Mesendoderm (in vitro differentiated cells): Measurements from ENCODE around the gene EDN2.
A peak's percentile ranks its signal among the peaks of the same experiment; 100 is the strongest.

Experiments
- DNase-seq: peaks from one replicate; pipeline ENCODE4 v3.0.0; 2013
- H2AK5ac ChIP-seq: 2 replicates; pipeline ENCODE4 v1.6.1; 2013; ENCODE audit warnings: low read length, inconsistent platforms
- H2BK120ac ChIP-seq: 2 replicates; pipeline ENCODE4 v1.6.1; 2013; ENCODE audit warnings: low read depth, mild to moderate bottlenecking, low read length, moderate library complexity, mixed read lengths
- H2BK15ac ChIP-seq: replicated peaks from 2 replicates; pipeline ENCODE4 v1.6.1; 2013; ENCODE audit warnings: low read depth, mild to moderate bottlenecking, moderate library complexity
- H2BK5ac ChIP-seq: 2 replicates; pipeline ENCODE4 v1.6.1; 2013; ENCODE audit warnings: low read length, inconsistent platforms
- H3K18ac ChIP-seq: 2 replicates; pipeline ENCODE4 v1.6.1; 2013; ENCODE audit warnings: mild to moderate bottlenecking, low read length, mixed read lengths
- H3K23ac ChIP-seq: one replicate; pipeline ENCODE4 v1.6.1; 2013; ENCODE audit warnings: low read length
- H3K27ac ChIP-seq: 2 replicates; pipeline ENCODE4 v1.5.1; 2013; ENCODE audit warnings: low read depth, mild to moderate bottlenecking, inconsistent platforms, low read length, moderate library complexity
- H3K27me3 ChIP-seq: 2 replicates; pipeline ENCODE4 v1.6.1; 2013; ENCODE audit warnings: low read length, control low read depth, mild to moderate bottlenecking, inconsistent platforms; ENCODE audit not compliant: insufficient read depth, poor library complexity
- H3K36me3 ChIP-seq: 2 replicates; pipeline ENCODE4 v1.6.1; 2013; ENCODE audit warnings: low read length, inconsistent platforms; ENCODE audit not compliant: control insufficient read depth, insufficient read depth
- H3K4ac ChIP-seq: one replicate; pipeline ENCODE4 v1.6.1; 2013; ENCODE audit warnings: low read depth, mild to moderate bottlenecking, low read length, moderate library complexity
- H3K4me1 ChIP-seq: 2 replicates; pipeline ENCODE4 v1.6.1; 2013; ENCODE audit warnings: low read depth, low read length, inconsistent platforms; ENCODE audit not compliant: control insufficient read depth
- H3K4me2 ChIP-seq: 2 replicates; pipeline ENCODE4 v1.6.1; 2013; ENCODE audit warnings: low read length
- H3K4me3 ChIP-seq: 2 replicates; pipeline ENCODE4 v1.5.1; 2013; ENCODE audit warnings: mild to moderate bottlenecking, low read length
- H3K56ac ChIP-seq: one replicate; pipeline ENCODE4 v1.6.1; 2013; ENCODE audit warnings: low read length
- H3K79me1 ChIP-seq: 2 replicates; pipeline ENCODE4 v1.6.1; 2013; ENCODE audit warnings: low read length, inconsistent platforms
- H3K79me2 ChIP-seq: 2 replicates; pipeline ENCODE4 v1.6.1; 2013; ENCODE audit warnings: mild to moderate bottlenecking, low read length; ENCODE audit not compliant: control insufficient read depth, insufficient read depth
- H3K9ac ChIP-seq: 2 replicates; pipeline ENCODE4 v1.6.1; 2013; ENCODE audit warnings: low read length, inconsistent platforms
- H4K5ac ChIP-seq: one replicate; pipeline ENCODE4 v1.6.1; 2013; ENCODE audit warnings: low read length
- H4K8ac ChIP-seq: one replicate; pipeline ENCODE4 v1.6.1; 2013; ENCODE audit warnings: low read depth, mild to moderate bottlenecking, control low read depth, low read length, moderate library complexity
- WGBS: extraction: QIAGEN DNeasy Blood & Tissue Kit; methylation state at CpG from one replicate; pipeline ENCODE4 v1.1.7; 2013; ENCODE audit warnings: low lambda C conversion rate, missing lambda C conversion rate; ENCODE audit not compliant: insufficient coverage; ENCODE audit errors: extremely low coverage; 5-methylcytosine and 5-hydroxymethylcytosine counted together

Gene EDN2

DNA sequence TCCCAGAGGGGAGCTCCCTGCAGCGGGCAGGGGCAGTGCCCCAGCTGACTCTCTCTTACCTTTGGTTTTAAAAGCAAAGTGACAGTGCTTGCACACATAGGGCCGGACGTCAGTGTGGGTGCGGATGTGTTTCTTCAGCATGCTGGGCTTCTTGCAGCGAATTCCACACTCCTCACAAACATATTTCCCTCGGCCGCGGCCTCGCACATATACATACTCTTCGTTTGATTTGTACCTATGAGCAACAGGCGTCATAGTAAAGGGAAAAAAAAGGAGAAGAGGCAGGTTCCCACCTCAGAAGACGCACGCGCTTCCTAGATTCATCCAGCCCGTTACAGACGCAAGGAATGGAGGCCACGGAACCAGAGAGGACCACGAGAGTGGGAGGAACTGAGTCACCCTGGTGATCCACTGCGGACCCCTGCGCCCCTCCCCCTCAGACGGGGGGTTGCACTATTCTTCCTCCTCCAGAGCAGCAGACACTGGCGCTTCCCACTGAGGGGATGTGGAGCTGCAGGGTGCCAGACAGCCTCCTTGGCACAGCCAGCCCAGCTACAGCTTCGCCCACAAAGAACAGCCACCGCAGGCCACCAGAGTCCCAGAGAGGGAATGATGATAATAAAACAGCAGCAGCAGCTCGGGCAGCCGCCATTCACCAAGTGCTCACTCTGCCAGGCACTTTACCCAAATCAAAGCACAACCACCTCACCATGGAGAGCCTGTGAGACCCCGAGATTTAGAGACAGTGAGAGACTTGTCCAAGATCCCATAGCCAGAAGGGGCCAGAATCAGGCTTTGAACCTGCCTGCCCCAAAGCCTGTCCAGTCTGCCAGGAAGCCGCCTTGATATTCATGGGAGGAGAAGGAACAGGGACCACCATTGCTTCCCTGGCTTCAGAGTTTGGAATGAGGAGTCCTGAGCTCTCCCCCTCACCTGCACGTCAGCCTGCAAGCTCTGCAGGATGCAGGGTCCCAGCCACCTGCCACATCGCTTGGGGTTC is 40.5 kb upstream of the EDN2 start:
- no peaks in the 10 kb centered on the region for H3K27me3 ChIP-seq
- no peak overlapping the region for H3K23ac ChIP-seq
- no peak overlapping the region for H3K56ac ChIP-seq
- H2BK120ac ChIP-seq, result no peak overlapping the region
- no peak overlapping the region for H2BK5ac ChIP-seq
- no peak overlapping the region for H2AK5ac ChIP-seq
- no peak overlapping the region for H3K18ac ChIP-seq
- no peaks in the 10 kb centered on the region for H3K36me3 ChIP-seq
- DNase-seq, result no peak
- H4K5ac ChIP-seq, result no peak overlapping the region
- no peak overlapping the region for H3K9ac ChIP-seq
- no peak overlapping the region for H4K8ac ChIP-seq
- H3K79me1 ChIP-seq, result no peaks in the 10 kb centered on the region
- H3K4me1 ChIP-seq, result peaks cover 5% of the 10 kb centered on the region
- no peak overlapping the region for H3K4me2 ChIP-seq
- H3K27ac ChIP-seq, result no peak overlapping the region
- WGBS, result no CpG with 5 or more reads among the region's 30 CpGs
- no peak overlapping the region for H3K4me3 ChIP-seq
- no peak overlapping the region for H3K4ac ChIP-seq
- H2BK15ac ChIP-seq, result no peak overlapping the region
- no peaks in the 10 kb centered on the region for H3K79me2 ChIP-seq

GRCh38 chr1:41523949-41524675 is 39.6 kb upstream of the EDN2 start:
- H3K79me2 ChIP-seq, result no peaks in the 10 kb centered on the region
- no peak overlapping the region for H4K5ac ChIP-seq
- no peak for DNase-seq
- no peak overlapping the region for H4K8ac ChIP-seq
- no CpG with 5 or more reads among the region's 9 CpGs for WGBS
- no peak overlapping the region for H3K4me3 ChIP-seq
- H3K18ac ChIP-seq, result no peak overlapping the region
- H3K36me3 ChIP-seq, result no peaks in the 10 kb centered on the region
- H3K4me1 ChIP-seq, result peaks cover 5% of the 10 kb centered on the region
- no peak overlapping the region for H2BK5ac ChIP-seq
- H3K4me2 ChIP-seq, result no peak overlapping the region
- H3K4ac ChIP-seq, result no peak overlapping the region
- no peak overlapping the region for H2BK120ac ChIP-seq
- H3K9ac ChIP-seq, result no peak overlapping the region
- no peak overlapping the region for H3K27ac ChIP-seq
- H3K27me3 ChIP-seq, result no peaks in the 10 kb centered on the region
- no peak overlapping the region for H2AK5ac ChIP-seq
- H3K56ac ChIP-seq, result no peak overlapping the region
- no peak overlapping the region for H2BK15ac ChIP-seq
- no peak overlapping the region for H3K23ac ChIP-seq
- no peaks in the 10 kb centered on the region for H3K79me1 ChIP-seq

- no CpG with 5 or more reads among the region's 10 CpGs for WGBS
- no peak overlapping the region for H3K27ac ChIP-seq
- H4K8ac ChIP-seq, result no peak overlapping the region
- H3K4me2 ChIP-seq, result no peak overlapping the region
- H3K4ac ChIP-seq, result no peak overlapping the region
- H3K18ac ChIP-seq, result no peak overlapping the region
- no peaks in the 10 kb centered on the region for H3K79me2 ChIP-seq
- H4K5ac ChIP-seq, result no peak overlapping the region
- no peak overlapping the region for H3K4me3 ChIP-seq
- no peak overlapping the region for H2AK5ac ChIP-seq
- no peak overlapping the region for H2BK120ac ChIP-seq
- H3K27me3 ChIP-seq, result no peaks in the 10 kb centered on the region
- H3K56ac ChIP-seq, result no peak overlapping the region
- H3K4me1 ChIP-seq, result peaks cover 5% of the 10 kb centered on the region
- H3K9ac ChIP-seq, result no peak overlapping the region
- H3K23ac ChIP-seq, result no peak overlapping the region
- H3K36me3 ChIP-seq, result no peaks in the 10 kb centered on the region
- DNase-seq, result no peak
- H3K79me1 ChIP-seq, result no peaks in the 10 kb centered on the region
- H2BK5ac ChIP-seq, result no peak overlapping the region
- no peak overlapping the region for H2BK15ac ChIP-seq
Observed at GRCh38 chr1:41523071-41523470, 38.6 kb upstream of the EDN2 start.

DNA sequence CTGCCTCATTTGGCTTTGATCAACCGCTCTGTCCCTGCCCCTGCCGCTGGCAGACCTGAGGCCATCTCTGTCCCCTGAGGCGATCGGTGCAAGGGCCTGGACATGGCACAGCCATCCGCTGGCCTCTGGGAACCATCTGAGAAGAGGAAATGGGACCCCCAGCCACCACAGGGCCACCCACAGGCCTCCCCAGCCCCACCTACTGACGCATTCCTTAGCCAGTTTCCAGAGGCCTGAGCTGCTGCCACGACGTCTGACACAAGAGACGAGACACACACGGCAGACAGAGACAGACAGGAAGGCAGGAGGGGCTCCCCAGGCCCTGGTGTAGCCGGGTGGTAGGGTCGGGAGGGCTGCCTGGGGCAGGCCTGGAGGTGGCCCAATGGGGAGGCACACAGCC is 37.3 kb upstream of the EDN2 start:
- WGBS, result no CpG with 5 or more reads among the region's 12 CpGs
- H3K79me1 ChIP-seq, result no peaks in the 10 kb centered on the region

GRCh38 chr1:41520951-41521752 is 36.7 kb upstream of the EDN2 start:
- no peaks in the 10 kb centered on the region for H3K79me1 ChIP-seq
- no peak overlapping the region for H3K4me2 ChIP-seq
- H2BK5ac ChIP-seq, result no peak overlapping the region
- no peak overlapping the region for H4K5ac ChIP-seq
- no peak overlapping the region for H3K4me3 ChIP-seq
- H3K79me2 ChIP-seq, result no peaks in the 10 kb centered on the region
- H3K9ac ChIP-seq, result no peak overlapping the region
- H3K36me3 ChIP-seq, result no peaks in the 10 kb centered on the region
- no peak overlapping the region for H3K4ac ChIP-seq
- no peak overlapping the region for H4K8ac ChIP-seq
- H3K56ac ChIP-seq, result peak overlapping the region; percentile 30
- H3K18ac ChIP-seq, result no peak overlapping the region
- H3K27me3 ChIP-seq, result no peaks in the 10 kb centered on the region
- H2BK120ac ChIP-seq, result no peak overlapping the region
- no peak overlapping the region for H3K23ac ChIP-seq
- H2AK5ac ChIP-seq, result no peak overlapping the region
- WGBS, result no CpG with 5 or more reads among the region's 15 CpGs
- peaks cover 5% of the 10 kb centered on the region for H3K4me1 ChIP-seq
- H2BK15ac ChIP-seq, result no peak overlapping the region
- no peak overlapping the region for H3K27ac ChIP-seq
- peak; percentile 40 for DNase-seq

More for the DNA sequence above, 37.3 kb upstream of the EDN2 start:
- no peak overlapping the region for H3K27ac ChIP-seq
- H3K56ac ChIP-seq, result peak overlapping the region; percentile 68
- H3K4me2 ChIP-seq, result no peak overlapping the region
- H4K8ac ChIP-seq, result no peak overlapping the region
- no peak overlapping the region for H3K4me3 ChIP-seq
- H3K27me3 ChIP-seq, result no peaks in the 10 kb centered on the region
- H2BK120ac ChIP-seq, result no peak overlapping the region
- no peak overlapping the region for H2BK5ac ChIP-seq
- DNase-seq, result peak; percentile 82
- H3K23ac ChIP-seq, result no peak overlapping the region
- H2AK5ac ChIP-seq, result no peak overlapping the region
- no peak overlapping the region for H4K5ac ChIP-seq
- no peaks in the 10 kb centered on the region for H3K79me2 ChIP-seq
- H3K36me3 ChIP-seq, result no peaks in the 10 kb centered on the region
- H3K18ac ChIP-seq, result no peak overlapping the region
- H2BK15ac ChIP-seq, result no peak overlapping the region
- no peak overlapping the region for H3K9ac ChIP-seq
- peaks cover 5% of the 10 kb centered on the region for H3K4me1 ChIP-seq
- no peak overlapping the region for H3K4ac ChIP-seq
